Upper lobe of left lung (tissue), 6 donors: ENCODE measurements around the gene SPATA13. TPM values are rescaled to one million over a fixed set of nuclear protein-coding genes. Genes with fewer than 3 reads are reported as not detected.

Source experiments
- ATAC-seq, 2 donors: fragments of 200-7000 bp; cut with Tn5 transposase; one replicate each; pipeline ENCODE4 v1.9.1; 2022; ENCODE audit warnings: mild to moderate bottlenecking in 2 of 2, moderate library complexity in 2 of 2; ENCODE audit not compliant: low FRiP score in 2 of 2
- DNase-seq, 2 donors: peaks; one replicate each; pipeline ENCODE4 v3.0.0-alpha.2; 2019 to 2020
- H3K27ac ChIP-seq, 4 donors: fragments of 200-600 bp; sonication (generic); one replicate each; pipeline ENCODE4 v1.5.1; 2016 to 2019
- H3K27me3 ChIP-seq, 4 donors: fragments of 200-600 bp; sonication (generic); one replicate each; pipeline ENCODE4 v1.5.1; 2017 to 2019
- H3K36me3 ChIP-seq, 4 donors: fragments of 200-600 bp; sonication (generic); one replicate each; pipeline ENCODE4 v1.5.1; 2016 to 2019
- H3K4me1 ChIP-seq, 4 donors: fragments of 200-600 bp; sonication (generic); one replicate each; pipeline ENCODE4 v1.5.1; 2018 to 2019
- H3K4me3 ChIP-seq, 4 donors: fragments of 200-600 bp; sonication (generic); one replicate each; pipeline ENCODE4 v1.5.1; 2017 to 2019; ENCODE audit warnings: mild to moderate bottlenecking in 2 of 4, moderate library complexity in 1 of 4
- H3K9me3 ChIP-seq, 4 donors: fragments of 200-600 bp; sonication (generic); one replicate each; pipeline ENCODE4 v1.5.1; 2018 to 2019
- CTCF ChIP-seq, 6 experiments: fragments of 450-650 bp in 4 of 6; fragments of 200-600 bp in 2 of 6; sonication (generic) in 2 of 6; IDR thresholded peaks; one replicate each; pipeline ENCODE4 v1.5.1; 2016 to 2019; ENCODE audit warnings: antibody characterized with exemption in 6 of 6
- EP300 ChIP-seq, 4 donors: sonication (generic); formaldehyde crosslinking; IDR thresholded peaks; one replicate each; pipeline ENCODE4 v1.5.1; 2017; ENCODE audit warnings: antibody characterized with exemption in 4 of 4, control low read depth in 2 of 4
- POLR2A ChIP-seq, 4 donors: fragments of 450-650 bp; IDR thresholded peaks; one replicate each; pipeline ENCODE4 v1.5.1; 2016 to 2017; ENCODE audit warnings: antibody characterized with exemption in 4 of 4, mild to moderate bottlenecking in 2 of 4
- POLR2AphosphoS5 ChIP-seq, 2 donors: sonication (generic); formaldehyde crosslinking; IDR thresholded peaks; one replicate each; pipeline ENCODE4 v1.5.1; 2017; ENCODE audit warnings: antibody characterized with exemption in 2 of 2
- WGBS, 2 donors: methylation state at CpG; one replicate each; pipeline ENCODE4 v1.1.5; 2017 to 2018; 5-methylcytosine and 5-hydroxymethylcytosine counted together
- total RNA-seq, 6 donors: library from RNA; depleted of rRNA in 4 of 6; stranded (reverse); fragments of >200 nt in 4 of 6; gene quantifications; one replicate each; pipeline versions ENCODE4 v1.1.0 to v1.2.1, GENCODE V29; 2016 to 2021
- donor health status: DM: no; HTN: no; CAD: no; lungs with moderate emphysema.
- donor health status: DM: no; HTN: yes; CAD: no; lungs with severe emphysema.

SPATA13 gene
- total RNA-seq, 6 donors from 2014 or later = 31.2 to 77.5 (median 49.2) TPM

GRCh38 chr13:24267274-24267673, 106.8 kb downstream of the SPATA13 start:
- no peak for DNase-seq
- TF ChIP-seq EP300 (IDR thresholded peaks at IDR 0.05) = no peak
- no peaks in the 10 kb centered on the region for H3K9me3 ChIP-seq
- H3K27me3 ChIP-seq = no peaks in the 10 kb centered on the region
- ATAC-seq = no peak
- H3K4me3 ChIP-seq = peak overlapping the region in 3 of 4 donors; percentile 3 to 31 (median 3)
- peak overlapping the region; percentile 47 to 79 (median 67) for H3K27ac ChIP-seq
- no peaks in the 10 kb centered on the region for H3K36me3 ChIP-seq
- H3K4me1 ChIP-seq = peaks cover 44 to 60% (median 53%) of the 10 kb centered on the region in 4 donors
- 0 to 6% methylated on average over 3 of the region's 3 CpGs for WGBS, 2 donors

- TF ChIP-seq POLR2AphosphoS5 (IDR thresholded peaks at IDR 0.05) (no peak), CTCF (IDR thresholded peaks at IDR 0.05) (no peak), EP300 (IDR thresholded peaks at IDR 0.05) (no peak), POLR2A (IDR thresholded peaks at IDR 0.05) (no peak)
- no peaks in the 10 kb centered on the region for H3K36me3 ChIP-seq
- 80 to 89% methylated on average over 2 of the region's 2 CpGs for WGBS, 2 donors
- H3K9me3 ChIP-seq = no peaks in the 10 kb centered on the region
- peaks cover 47 to 66% (median 58%) of the 10 kb centered on the region in 4 donors for H3K4me1 ChIP-seq
- no peaks in the 10 kb centered on the region for H3K27me3 ChIP-seq
- ATAC-seq (no peak), DNase-seq (no peak)
- H3K27ac ChIP-seq = peak overlapping the region; percentile 47 to 79 (median 67)
- peak overlapping the region in 2 of 4 donors; percentile 3 to 31 for H3K4me3 ChIP-seq
Observed at GRCh38 chr13:24267801-24268200, 107.3 kb downstream of the SPATA13 start.

GRCh38 chr13:24269821-24270220, 109.3 kb downstream of the SPATA13 start:
- H3K36me3 ChIP-seq = no peaks in the 10 kb centered on the region
- peaks cover 45 to 71% (median 69%) of the 10 kb centered on the region in 4 donors for H3K4me1 ChIP-seq
- ATAC-seq = no peak
- no peak for DNase-seq
- peak overlapping the region; percentile 85 to 97 (median 89) for H3K27ac ChIP-seq
- TF ChIP-seq POLR2AphosphoS5 (IDR thresholded peaks at IDR 0.05) (no peak), CTCF (IDR thresholded peaks at IDR 0.05) (no peak)
- H3K9me3 ChIP-seq = no peaks in the 10 kb centered on the region
- H3K27me3 ChIP-seq = no peaks in the 10 kb centered on the region
- 77 to 85% methylated on average over 4 of the region's 4 CpGs for WGBS, 2 donors
- H3K4me3 ChIP-seq = no peak overlapping the region

- WGBS, 2 donors = 0 to 4% methylated on average over 10 of the region's 10 CpGs
- Histone ChIP-seq H3K4me3 (peak overlapping the region in 3 of 4 donors; percentile 34 to 49 (median 48)), H3K9me3 (no peaks in the 10 kb centered on the region), H3K36me3 (no peaks in the 10 kb centered on the region), H3K27ac (peak overlapping the region; percentile 85 to 97 (median 89)), H3K27me3 (no peaks in the 10 kb centered on the region), H3K4me1 (peaks cover 47 to 71% (median 63%) of the 10 kb centered on the region in 4 donors)
- ATAC-seq = peak; percentile 80 to 85
- TF ChIP-seq POLR2A (IDR thresholded peaks at IDR 0.05) = peak in 2 of 4 donors; percentile 41 to 86
- TF ChIP-seq EP300 (IDR thresholded peaks at IDR 0.05) = no peak
- TF ChIP-seq POLR2AphosphoS5 (IDR thresholded peaks at IDR 0.05) = peak; percentile 56 to 69
- peak; percentile 33 to 84 (median 68) for TF ChIP-seq CTCF (IDR thresholded peaks at IDR 0.05)
- DNase-seq = peak in 1 of 2 donors; percentile 90
Observed at GRCh38 chr13:24270639-24271141, 110.2 kb downstream of the SPATA13 start.

GRCh38 chr13:24271231-24271600, 110.7 kb downstream of the SPATA13 start:
- H3K27me3 ChIP-seq = no peaks in the 10 kb centered on the region
- no peaks in the 10 kb centered on the region for H3K36me3 ChIP-seq
- DNase-seq (no peak), ATAC-seq (no peak)
- peak overlapping the region; percentile 85 to 97 (median 89) for H3K27ac ChIP-seq
- WGBS, 2 donors = 17 to 20% methylated on average over 1 of the region's 1 CpG
- TF ChIP-seq CTCF (IDR thresholded peaks at IDR 0.05) (no peak), POLR2A (IDR thresholded peaks at IDR 0.05) (no peak), EP300 (IDR thresholded peaks at IDR 0.05) (no peak), POLR2AphosphoS5 (IDR thresholded peaks at IDR 0.05) (no peak)
- H3K4me3 ChIP-seq = peak overlapping the region in 3 of 4 donors; percentile 34 to 49 (median 48)
- no peaks in the 10 kb centered on the region for H3K9me3 ChIP-seq
- peaks cover 46 to 68% (median 62%) of the 10 kb centered on the region in 4 donors for H3K4me1 ChIP-seq
